WTC11 (cell line): ENCODE results near the gene GPR152.

Experiments used
- CREB1 ChIP-seq: sonication (generic); formaldehyde crosslinking; IDR thresholded peaks from 2 replicates; pipeline ENCODE4 v1.8.0; 2023; ENCODE audit warnings: mild to moderate bottlenecking, missing genetic modification reagents
- ESRRA ChIP-seq: sonication (generic); formaldehyde crosslinking; IDR thresholded peaks from 2 replicates; pipeline ENCODE4 v1.8.1; 2022; ENCODE audit warnings: mild to moderate bottlenecking, missing genetic modification reagents, borderline replicate concordance
- IRF2 ChIP-seq: sonication (generic); formaldehyde crosslinking; IDR thresholded peaks from 2 replicates; pipeline ENCODE4 v1.8.0; 2022; ENCODE audit warnings: low read depth, missing genetic modification reagents, borderline replicate concordance
- SMAD3 ChIP-seq: sonication (generic); formaldehyde crosslinking; IDR thresholded peaks from 2 replicates; pipeline ENCODE4 v1.8.0; 2022; ENCODE audit warnings: missing genetic modification reagents, mild to moderate bottlenecking, borderline replicate concordance
- STAT6 ChIP-seq: sonication (generic); formaldehyde crosslinking; conservative IDR thresholded peaks from 2 replicates; pipeline ENCODE4 v1.8.1; 2023; ENCODE audit warnings: mild to moderate bottlenecking, low read depth, missing genetic modification reagents, moderate library complexity
- TEAD1 ChIP-seq: sonication (generic); formaldehyde crosslinking; IDR thresholded peaks from 2 replicates; pipeline ENCODE4 v1.8.0; 2022; ENCODE audit warnings: mild to moderate bottlenecking, missing genetic modification reagents
- ZNF263 ChIP-seq: sonication (generic); formaldehyde crosslinking; IDR thresholded peaks from 2 replicates; pipeline ENCODE4 v1.8.1; 2022; ENCODE audit warnings: low read depth, mild to moderate bottlenecking, moderate library complexity, missing genetic modification reagents
- TF ChIP-seq, protein P1 (sequence below): fragments of 200-600 bp; IDR thresholded peaks from 2 replicates; pipeline ENCODE4 v1.8.0; 2022; ENCODE audit warnings: antibody characterized with exemption
- TF ChIP-seq, protein P2 (sequence below): sonication (generic); formaldehyde crosslinking; IDR thresholded peaks from 2 replicates; pipeline ENCODE4 v1.8.0; 2022; ENCODE audit warnings: mild to moderate bottlenecking, missing genetic modification reagents
- TF ChIP-seq, protein P3 (sequence below): sonication (generic); formaldehyde crosslinking; IDR thresholded peaks from 2 replicates; pipeline ENCODE4 v1.8.1; 2022; ENCODE audit warnings: low read depth, missing genetic modification reagents, borderline replicate concordance

DNA sequence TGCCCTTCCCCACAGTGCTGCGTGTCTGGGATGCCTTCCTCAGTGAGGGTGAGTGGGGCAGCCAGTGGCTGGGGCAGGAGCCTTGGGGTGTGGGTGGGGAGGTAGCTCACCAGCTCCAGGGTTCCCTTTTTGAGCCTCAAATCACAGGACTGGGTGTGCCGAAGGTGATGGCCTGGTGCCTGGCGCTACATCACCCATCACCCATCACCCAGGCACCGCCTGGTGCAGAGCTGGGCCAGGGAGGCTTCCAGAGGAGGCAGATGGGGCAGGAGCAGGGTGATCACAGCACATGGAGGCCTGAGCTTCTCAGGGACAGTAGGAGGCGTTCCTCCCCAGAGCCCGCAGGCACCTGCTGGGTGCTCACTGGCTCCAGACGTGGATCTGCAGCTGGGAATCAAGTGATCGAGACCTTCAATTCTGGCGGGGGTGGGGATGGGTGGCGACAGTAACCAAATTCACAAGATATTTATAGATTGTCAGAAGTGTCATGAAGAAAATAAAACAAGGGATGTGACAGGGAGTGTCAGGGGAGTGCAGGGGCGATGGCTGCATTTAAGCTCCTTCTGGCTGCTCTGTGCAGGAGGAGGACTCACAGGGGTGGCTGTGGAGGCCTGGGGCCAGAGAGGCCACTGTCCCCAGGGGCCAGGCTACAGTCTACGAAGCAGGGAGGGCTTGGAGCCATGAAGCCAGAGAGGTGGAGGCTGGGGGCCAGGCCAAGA is 45.4 kb downstream of the GPR152 start:
- TF ChIP-seq, protein P1, sequence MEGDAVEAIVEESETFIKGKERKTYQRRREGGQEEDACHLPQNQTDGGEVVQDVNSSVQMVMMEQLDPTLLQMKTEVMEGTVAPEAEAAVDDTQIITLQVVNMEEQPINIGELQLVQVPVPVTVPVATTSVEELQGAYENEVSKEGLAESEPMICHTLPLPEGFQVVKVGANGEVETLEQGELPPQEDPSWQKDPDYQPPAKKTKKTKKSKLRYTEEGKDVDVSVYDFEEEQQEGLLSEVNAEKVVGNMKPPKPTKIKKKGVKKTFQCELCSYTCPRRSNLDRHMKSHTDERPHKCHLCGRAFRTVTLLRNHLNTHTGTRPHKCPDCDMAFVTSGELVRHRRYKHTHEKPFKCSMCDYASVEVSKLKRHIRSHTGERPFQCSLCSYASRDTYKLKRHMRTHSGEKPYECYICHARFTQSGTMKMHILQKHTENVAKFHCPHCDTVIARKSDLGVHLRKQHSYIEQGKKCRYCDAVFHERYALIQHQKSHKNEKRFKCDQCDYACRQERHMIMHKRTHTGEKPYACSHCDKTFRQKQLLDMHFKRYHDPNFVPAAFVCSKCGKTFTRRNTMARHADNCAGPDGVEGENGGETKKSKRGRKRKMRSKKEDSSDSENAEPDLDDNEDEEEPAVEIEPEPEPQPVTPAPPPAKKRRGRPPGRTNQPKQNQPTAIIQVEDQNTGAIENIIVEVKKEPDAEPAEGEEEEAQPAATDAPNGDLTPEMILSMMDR, result no peak
- TF ChIP-seq CREB1, result no peak
- no peak for TF ChIP-seq SMAD3
- TF ChIP-seq, protein P2, sequence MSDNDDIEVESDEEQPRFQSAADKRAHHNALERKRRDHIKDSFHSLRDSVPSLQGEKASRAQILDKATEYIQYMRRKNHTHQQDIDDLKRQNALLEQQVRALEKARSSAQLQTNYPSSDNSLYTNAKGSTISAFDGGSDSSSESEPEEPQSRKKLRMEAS (CRISPR knock-in tag), result no peak
- TF ChIP-seq, protein P3, sequence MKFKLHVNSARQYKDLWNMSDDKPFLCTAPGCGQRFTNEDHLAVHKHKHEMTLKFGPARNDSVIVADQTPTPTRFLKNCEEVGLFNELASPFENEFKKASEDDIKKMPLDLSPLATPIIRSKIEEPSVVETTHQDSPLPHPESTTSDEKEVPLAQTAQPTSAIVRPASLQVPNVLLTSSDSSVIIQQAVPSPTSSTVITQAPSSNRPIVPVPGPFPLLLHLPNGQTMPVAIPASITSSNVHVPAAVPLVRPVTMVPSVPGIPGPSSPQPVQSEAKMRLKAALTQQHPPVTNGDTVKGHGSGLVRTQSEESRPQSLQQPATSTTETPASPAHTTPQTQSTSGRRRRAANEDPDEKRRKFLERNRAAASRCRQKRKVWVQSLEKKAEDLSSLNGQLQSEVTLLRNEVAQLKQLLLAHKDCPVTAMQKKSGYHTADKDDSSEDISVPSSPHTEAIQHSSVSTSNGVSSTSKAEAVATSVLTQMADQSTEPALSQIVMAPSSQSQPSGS (CRISPR knock-in tag), result no peak
- TF ChIP-seq IRF2 (CRISPR knock-in tag), result no peak
- no peak for TF ChIP-seq ZNF263
- no peak for TF ChIP-seq ESRRA
- no peak for TF ChIP-seq STAT6
- TF ChIP-seq TEAD1 (CRISPR knock-in tag), result no peak
